IMR-90 (cell line): ENCODE measurements around the gene DLGAP4. TPM values are rescaled to one million over a fixed set of nuclear protein-coding genes. Genes with fewer than 3 reads are reported as not detected.

Experiments
- ATAC-seq: fragments of 200-7000 bp; cut with Tn5 transposase; 2 replicates; pipeline ENCODE4 v1.9.1; 2020; ENCODE audit warnings: low read depth, mild to moderate bottlenecking, moderate library complexity
- BruUV-seq: library from RNA; stranded (reverse); fragments of 400-500 nt; replicated peaks from 2 replicates; lab custom pipeline; 2021; lab: Mats Ljungman, UMichigan
- CTCF ChIA-PET: fragments of 300-600 bp; formaldehyde crosslinking; extraction: SDS; loops from one replicate; lab custom pipeline; 2021; ENCODE audit warnings: antibody characterized with exemption; lab: Yijun Ruan, JAX
- POLR2A ChIA-PET: fragments of 300-600 bp; sonication (Branson Sonifier 250); formaldehyde crosslinking; loops from one replicate; lab custom pipeline; 2022; ENCODE audit warnings: antibody characterized with exemption; ENCODE audit not compliant: unreplicated experiment; lab: Charles Lee
- DNase-seq: peaks from one replicate; pipeline ENCODE4 v3.0.0; 2013
- H2AFZ ChIP-seq: replicated peaks from 2 replicates; pipeline ENCODE3; 2013; ENCODE audit warnings: low read length, mild to moderate bottlenecking; ENCODE audit not compliant: poor library complexity
- H2AK5ac ChIP-seq: 2 replicates; pipeline ENCODE4 v1.6.1; 2013; ENCODE audit warnings: low read depth, low read length, inconsistent platforms
- H2AK9ac ChIP-seq: replicated peaks from 2 replicates; pipeline ENCODE3; 2013; ENCODE audit warnings: mild to moderate bottlenecking, low read depth, low read length, moderate library complexity; ENCODE audit not compliant: poor library complexity
- H2BK120ac ChIP-seq: 2 replicates; pipeline ENCODE4 v1.6.1; 2013; ENCODE audit warnings: low read depth, low read length, inconsistent platforms
- H2BK15ac ChIP-seq: 3 replicates; pipeline ENCODE4 v1.6.1; 2013; ENCODE audit warnings: low read depth, low read length, inconsistent platforms
- H2BK20ac ChIP-seq: 2 replicates; pipeline ENCODE4 v1.6.1; 2013; ENCODE audit warnings: low read depth, mild to moderate bottlenecking, inconsistent platforms, low read length, moderate library complexity
- H2BK5ac ChIP-seq: 2 replicates; pipeline ENCODE4 v1.6.1; 2013; ENCODE audit warnings: mild to moderate bottlenecking, low read depth, low read length, inconsistent platforms; ENCODE audit not compliant: poor library complexity, severe bottlenecking
- H3K14ac ChIP-seq: replicated peaks from 2 replicates; pipeline ENCODE4 v1.6.1; 2013; ENCODE audit warnings: low read depth, low read length, inconsistent platforms
- H3K18ac ChIP-seq: 2 replicates; pipeline ENCODE4 v1.6.1; 2013; ENCODE audit warnings: low read depth, low read length, control low read depth
- H3K23ac ChIP-seq: 2 replicates; pipeline ENCODE4 v1.6.1; 2013; ENCODE audit warnings: low read depth, low read length, inconsistent platforms
- H3K27ac ChIP-seq: 2 replicates; pipeline ENCODE4 v1.5.1; 2013; ENCODE audit warnings: mild to moderate bottlenecking, control low read depth, low read length; ENCODE audit not compliant: insufficient read depth
- H3K27me3 ChIP-seq: 2 replicates; pipeline ENCODE4 v1.6.1; 2013; ENCODE audit warnings: low read length; ENCODE audit not compliant: control insufficient read depth, insufficient read depth
- H3K36me3 ChIP-seq: 2 replicates; pipeline ENCODE4 v1.6.1; 2013; ENCODE audit warnings: low read length, mixed read lengths; ENCODE audit not compliant: control insufficient read depth, insufficient read depth
- H3K4ac ChIP-seq: 2 replicates; pipeline ENCODE4 v1.6.1; 2013; ENCODE audit warnings: low read depth, low read length, inconsistent platforms
- H3K4me1 ChIP-seq: 2 replicates; pipeline ENCODE4 v1.6.1; 2013; ENCODE audit warnings: low read length, mixed read lengths; ENCODE audit not compliant: control insufficient read depth, insufficient read depth
- H3K4me2 ChIP-seq: 2 replicates; pipeline ENCODE4 v1.6.1; 2013; ENCODE audit warnings: low read depth, mild to moderate bottlenecking, control low read depth, low read length, moderate library complexity
- H3K4me3 ChIP-seq: 2 replicates; pipeline ENCODE4 v1.5.1; 2013; ENCODE audit warnings: low read depth, mild to moderate bottlenecking, control low read depth, low read length, moderate library complexity; ENCODE audit not compliant: insufficient read depth
- H3K56ac ChIP-seq: 2 replicates; pipeline ENCODE4 v1.6.1; 2013; ENCODE audit warnings: low read length, inconsistent platforms; ENCODE audit not compliant: insufficient read depth; ENCODE audit errors: extremely low read depth
- H3K79me1 ChIP-seq, 2 experiments: 2 replicates each; pipeline ENCODE4 v1.6.1; 2013; ENCODE audit warnings: low read length in 2 of 2, inconsistent platforms in 1 of 2, low read depth in 1 of 2
- H3K9ac ChIP-seq: 2 replicates; pipeline ENCODE4 v1.6.1; 2013; ENCODE audit warnings: low read depth, low read length, control low read depth
- H3K9me1 ChIP-seq: 2 replicates; pipeline ENCODE4 v1.6.1; 2013; ENCODE audit warnings: low read length, inconsistent platforms; ENCODE audit not compliant: insufficient read depth
- H3K9me3 ChIP-seq: 2 replicates; pipeline ENCODE4 v1.6.1; 2013; ENCODE audit warnings: low read length; ENCODE audit not compliant: control insufficient read depth, insufficient read depth
- H4K20me1 ChIP-seq: 2 replicates; pipeline ENCODE4 v1.6.1; 2013; ENCODE audit warnings: low read length, inconsistent platforms; ENCODE audit not compliant: insufficient read depth
- H4K5ac ChIP-seq: 2 replicates; pipeline ENCODE4 v1.6.1; 2013; ENCODE audit warnings: mild to moderate bottlenecking, low read depth, low read length, control low read depth
- H4K8ac ChIP-seq, 2 experiments: 2 replicates each; pipeline ENCODE4 v1.6.1; 2013; ENCODE audit warnings: low read depth in 2 of 2, low read length in 2 of 2, control low read depth in 1 of 2, inconsistent platforms in 1 of 2
- H4K91ac ChIP-seq: 2 replicates; pipeline ENCODE4 v1.6.1; 2013; ENCODE audit warnings: low read depth, low read length, inconsistent platforms; ENCODE audit not compliant: insufficient read depth
- BHLHE40 ChIP-seq: fragments of 150-350 bp; IDR thresholded peaks from 2 replicates; pipeline ENCODE4 v1.6.1; 2016; ENCODE audit warnings: mild to moderate bottlenecking, low read depth, low read length
- CEBPB ChIP-seq: IDR thresholded peaks from 2 replicates; pipeline ENCODE4 v1.6.1; 2012; ENCODE audit warnings: low read depth, low read length, improper control_type of control experiment
- ELK1 ChIP-seq: fragments of 150-350 bp; IDR thresholded peaks from 2 replicates; pipeline ENCODE4 v1.6.1; 2016; ENCODE audit warnings: low read depth, mild to moderate bottlenecking, low read length, moderate library complexity, borderline replicate concordance
- MAFK ChIP-seq: IDR thresholded peaks from 2 replicates; pipeline ENCODE4 v1.6.1; 2012; ENCODE audit warnings: low read depth, low read length, improper control_type of control experiment
- MAZ ChIP-seq: IDR thresholded peaks from 2 replicates; pipeline ENCODE4 v1.6.1; 2012; ENCODE audit warnings: low read depth, mild to moderate bottlenecking, low read length, improper control_type of control experiment, moderate library complexity, borderline replicate concordance
- MXI1 ChIP-seq: IDR thresholded peaks from 2 replicates; pipeline ENCODE4 v1.6.1; 2012; ENCODE audit warnings: low read depth, mild to moderate bottlenecking, low read length, moderate library complexity, borderline replicate concordance
- NFE2L2 ChIP-seq: fragments of 150-350 bp; IDR thresholded peaks from 2 replicates; pipeline ENCODE4 v1.6.1; 2016; ENCODE audit warnings: low read depth, mild to moderate bottlenecking, low read length
- POLR2A ChIP-seq: IDR thresholded peaks from 2 replicates; pipeline ENCODE4 v1.6.1; 2012; ENCODE audit warnings: mild to moderate bottlenecking, low read depth, low read length
- RFX5 ChIP-seq: IDR thresholded peaks from 2 replicates; pipeline ENCODE4 v1.8.0; 2012; ENCODE audit warnings: low read depth, mild to moderate bottlenecking, low read length, moderate library complexity
- USF2 ChIP-seq: fragments of 150-350 bp; IDR thresholded peaks from 2 replicates; pipeline ENCODE4 v1.6.1; 2017; ENCODE audit warnings: mild to moderate bottlenecking, antibody characterized with exemption, low read length, low read depth
- WGBS, 2 experiments: methylation state at CpG; one replicate each; pipeline versions ENCODE4 v1.1.5 to v1.1.7; 2013; ENCODE audit warnings: missing lambda C conversion rate in 2 of 2; ENCODE audit not compliant: insufficient read length in 1 of 2; ENCODE audit errors: extremely low coverage in 2 of 2; 5-methylcytosine and 5-hydroxymethylcytosine counted together
- dilution Hi-C: fragments of 300-500 bp; cut with HindIII; formaldehyde crosslinking; loops from one replicate; pipeline ENCODE4 v1.14.3; 2018; ENCODE audit warnings: low sequenced_read_pairs; ENCODE audit not compliant: unreplicated experiment
- in situ Hi-C: fragments of 300-500 bp; cut with MboI; formaldehyde crosslinking; loops from 3 replicates; pipeline ENCODE4 v1.14.3; 2019; ENCODE audit warnings: low sequenced_read_pairs, inconsistent platforms, mixed read lengths
- intact Hi-C: fragments of 100-400 bp; cut with micrococcal nuclease; formaldehyde crosslinking; loops from 2 replicates; pipeline ENCODE4 v1.10.0; 2022
- polyA plus RNA-seq, 3 experiments: library from polyadenylated mRNA; depleted of rRNA; stranded (reverse); fragments of >200 nt; gene quantifications; 2 replicates each; pipeline ENCODE4 v1.2.3, GENCODE V29; 2012; ENCODE audit warnings: low replicate concordance in 1 of 3
- total RNA-seq: library from RNA; depleted of rRNA; stranded (reverse); fragments of >200 nt; gene quantifications from 2 replicates; pipeline ENCODE4 v1.2.3, GENCODE V29; 2012

The DLGAP4 gene
- total and polyA plus RNA-seq, 2 of the 4 experiments (the other 2 are of a cell fraction): 32.3 to 73.2 TPM

GRCh38 chr20:36479938-36480337, 173.8 kb downstream of the DLGAP4 start (continued):
- TF ChIP-seq MAZ: no peak

- Histone ChIP-seq H3K4ac (no peak overlapping the region), H3K9ac (no peak overlapping the region), H2BK15ac (no peak overlapping the region), H3K9me3 (no peaks in the 10 kb centered on the region), H3K23ac (no peak overlapping the region), H4K5ac (no peak overlapping the region), H3K14ac (no peak overlapping the region), H4K20me1 (peaks cover 95% of the 10 kb centered on the region), H3K56ac (no peak overlapping the region), H3K9me1 (peaks cover 59% of the 10 kb centered on the region), H4K91ac (no peak overlapping the region), H2BK20ac (no peak overlapping the region), H3K4me3 (no peak overlapping the region), H3K18ac (no peak overlapping the region), H3K79me1 (peaks cover 27 to 94% of the 10 kb centered on the region in 2 experiments), H2BK5ac (no peak overlapping the region), H3K4me2 (no peak overlapping the region), H3K27ac (no peak overlapping the region), H3K4me1 (peaks cover 37% of the 10 kb centered on the region), H4K8ac (no peak overlapping the region), H2AK5ac (no peak overlapping the region), H2AFZ (no peak overlapping the region), H2BK120ac (no peak overlapping the region), H2AK9ac (no peak overlapping the region), H3K27me3 (no peaks in the 10 kb centered on the region), H3K36me3 (peaks cover 11% of the 10 kb centered on the region)
- in situ Hi-C loops (no loop called here), dilution Hi-C loops (no loop called here), intact Hi-C loops (no loop called here)
- TF ChIP-seq NFE2L2 (no peak), BHLHE40 (no peak), POLR2A (no peak), RFX5 (no peak), ELK1 (no peak), MAFK (no peak), USF2 (no peak), CEBPB (no peak), MAZ (no peak), MXI1 (no peak)
- ChIA-PET POLR2A (no interaction called here), CTCF (interaction anchor here (1.0 kb wide), 1 partner anchor 34 kb away, joined by 3 read pairs; no protein-coding TSS in a partner anchor)
- DNase-seq (no peak), ATAC-seq (no peak)
- whole genome bisulfite sequencing, 2 experiments: 85% methylated on average over 2 of the region's 5 CpGs; no CpG with 5 or more reads in 1 of the 2 experiments
- no TSS peak for BruUV-seq
Observed at GRCh38 chr20:36480456-36481048, 174.4 kb downstream of the DLGAP4 start.
